Measurements from ENCODE around the gene TRAPPC2. TPM values are rescaled to one million over a fixed set of nuclear protein-coding genes. Genes with fewer than 3 reads are reported as not detected.

The TRAPPC2 gene
- total RNA-seq, 1 donor from 2014 or later, result 12.4 TPM

DNA sequence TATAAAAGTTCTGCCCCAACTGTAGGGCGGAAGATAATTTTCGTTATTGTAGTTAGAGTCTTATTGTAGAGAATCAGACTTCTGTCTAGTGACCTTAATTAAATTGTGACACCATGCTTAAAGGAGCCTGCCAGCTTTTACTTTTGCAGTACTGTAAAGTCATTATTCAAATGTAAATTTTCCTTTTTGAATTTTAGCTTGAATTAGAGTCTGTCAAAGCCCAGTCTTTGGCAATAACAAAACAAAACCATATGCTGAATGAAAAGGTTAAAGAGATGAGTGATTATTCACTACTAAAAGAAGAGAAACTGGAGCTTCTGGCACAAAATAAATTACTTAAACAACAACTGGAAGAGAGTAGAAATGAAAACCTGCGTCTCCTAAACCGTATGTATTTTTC is 22.0 kb upstream of the TRAPPC2 start:
- no peak overlapping the region for H3K27ac Mint-ChIP-seq (ENCODE audit: unreplicated experiment)
- peaks cover 4% of the 10 kb centered on the region for H3K36me3 Mint-ChIP-seq (ENCODE audit: low read depth, unreplicated experiment)
- no peaks in the 10 kb centered on the region for H3K9me3 Mint-ChIP-seq (ENCODE audit: unreplicated experiment)
- DNase-seq (ENCODE audit: low spot score), result no peak
- TF ChIP-seq, protein P1, sequence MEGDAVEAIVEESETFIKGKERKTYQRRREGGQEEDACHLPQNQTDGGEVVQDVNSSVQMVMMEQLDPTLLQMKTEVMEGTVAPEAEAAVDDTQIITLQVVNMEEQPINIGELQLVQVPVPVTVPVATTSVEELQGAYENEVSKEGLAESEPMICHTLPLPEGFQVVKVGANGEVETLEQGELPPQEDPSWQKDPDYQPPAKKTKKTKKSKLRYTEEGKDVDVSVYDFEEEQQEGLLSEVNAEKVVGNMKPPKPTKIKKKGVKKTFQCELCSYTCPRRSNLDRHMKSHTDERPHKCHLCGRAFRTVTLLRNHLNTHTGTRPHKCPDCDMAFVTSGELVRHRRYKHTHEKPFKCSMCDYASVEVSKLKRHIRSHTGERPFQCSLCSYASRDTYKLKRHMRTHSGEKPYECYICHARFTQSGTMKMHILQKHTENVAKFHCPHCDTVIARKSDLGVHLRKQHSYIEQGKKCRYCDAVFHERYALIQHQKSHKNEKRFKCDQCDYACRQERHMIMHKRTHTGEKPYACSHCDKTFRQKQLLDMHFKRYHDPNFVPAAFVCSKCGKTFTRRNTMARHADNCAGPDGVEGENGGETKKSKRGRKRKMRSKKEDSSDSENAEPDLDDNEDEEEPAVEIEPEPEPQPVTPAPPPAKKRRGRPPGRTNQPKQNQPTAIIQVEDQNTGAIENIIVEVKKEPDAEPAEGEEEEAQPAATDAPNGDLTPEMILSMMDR (IDR thresholded peaks at IDR 0.05; ENCODE audit: unreplicated experiment), result no peak
- no peaks in the 10 kb centered on the region for H3K4me1 Mint-ChIP-seq (ENCODE audit: unreplicated experiment)
- no peak overlapping the region for H3K4me3 Mint-ChIP-seq (ENCODE audit: unreplicated experiment)
- no peaks in the 10 kb centered on the region for H3K27me3 Mint-ChIP-seq (ENCODE audit: unreplicated experiment)

DNA sequence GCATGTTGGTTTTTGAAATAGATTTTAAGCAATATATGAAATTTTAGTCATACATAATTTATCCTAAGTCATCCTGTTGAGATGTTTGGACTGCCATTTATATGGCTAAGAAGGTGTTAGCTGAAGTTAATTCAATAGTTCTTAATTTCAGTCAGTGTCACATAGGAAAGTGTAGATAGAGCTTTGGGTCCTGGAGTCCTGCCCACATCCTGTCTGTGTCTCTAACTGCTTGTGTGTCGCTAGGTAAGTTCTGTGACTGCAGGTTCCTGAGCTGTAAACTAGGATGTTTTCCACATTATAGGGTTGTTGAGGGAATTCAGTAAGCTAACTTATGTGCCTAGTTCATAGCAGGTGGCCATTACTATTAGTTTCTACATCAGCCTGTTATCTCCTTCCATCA is 20.8 kb upstream of the TRAPPC2 start:
- H3K27ac Mint-ChIP-seq (ENCODE audit: unreplicated experiment), result no peak overlapping the region
- H3K4me1 Mint-ChIP-seq (ENCODE audit: unreplicated experiment), result no peaks in the 10 kb centered on the region
- TF ChIP-seq, protein P1 (IDR thresholded peaks at IDR 0.05; ENCODE audit: unreplicated experiment), result no peak
- no peaks in the 10 kb centered on the region for H3K9me3 Mint-ChIP-seq (ENCODE audit: unreplicated experiment)
- H3K27me3 Mint-ChIP-seq (ENCODE audit: unreplicated experiment), result no peaks in the 10 kb centered on the region
- DNase-seq (ENCODE audit: low spot score), result no peak
- peaks cover 4% of the 10 kb centered on the region for H3K36me3 Mint-ChIP-seq (ENCODE audit: low read depth, unreplicated experiment)
- H3K4me3 Mint-ChIP-seq (ENCODE audit: unreplicated experiment), result no peak overlapping the region

DNA sequence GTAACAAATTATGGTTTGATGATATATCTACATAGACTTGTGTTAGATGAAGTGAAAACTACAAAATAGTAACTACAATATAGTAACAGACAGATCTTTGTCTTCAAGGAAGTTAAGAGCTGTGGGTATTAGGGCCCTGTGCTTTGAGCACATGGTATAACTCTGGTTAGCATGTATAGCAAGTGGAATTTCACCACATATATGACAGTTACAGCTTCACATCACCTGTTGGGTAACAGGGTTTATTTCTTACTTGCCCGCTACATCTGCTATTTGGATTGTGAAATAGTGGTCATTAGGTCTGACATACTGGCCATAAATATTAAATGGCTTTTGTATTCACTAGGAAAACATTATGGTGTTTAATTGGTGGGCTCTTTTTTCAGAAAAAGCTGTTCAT is 20.3 kb upstream of the TRAPPC2 start:
- Mint-ChIP-seq H3K36me3 (ENCODE audit: low read depth, unreplicated experiment) (peaks cover 4% of the 10 kb centered on the region), H3K27me3 (ENCODE audit: unreplicated experiment) (no peaks in the 10 kb centered on the region), H3K4me3 (ENCODE audit: unreplicated experiment) (no peak overlapping the region), H3K9me3 (ENCODE audit: unreplicated experiment) (no peaks in the 10 kb centered on the region), H3K27ac (ENCODE audit: unreplicated experiment) (no peak overlapping the region), H3K4me1 (ENCODE audit: unreplicated experiment) (no peaks in the 10 kb centered on the region)
- no peak for DNase-seq (ENCODE audit: low spot score)
- TF ChIP-seq, protein P1 (IDR thresholded peaks at IDR 0.05; ENCODE audit: unreplicated experiment), result no peak

DNA sequence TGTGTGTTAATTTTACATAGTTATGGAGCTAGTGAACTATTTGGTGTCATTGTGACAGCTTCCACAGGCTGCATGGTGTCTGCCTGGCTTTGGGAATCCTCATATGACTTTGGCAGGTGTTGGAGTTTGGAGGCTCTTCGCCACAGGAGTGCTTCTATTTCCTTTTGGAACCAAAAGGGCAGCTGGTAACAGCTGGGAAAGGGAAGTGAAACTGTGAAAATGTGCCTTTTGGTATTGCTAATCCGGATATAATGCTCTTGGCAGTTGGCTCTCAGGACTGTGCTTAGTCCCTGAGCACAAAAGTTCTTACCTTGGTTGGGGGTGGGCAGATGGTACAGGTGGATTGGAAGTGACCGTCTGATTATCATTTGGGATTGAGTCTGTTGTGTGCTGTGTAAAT is 18.2 kb upstream of the TRAPPC2 start:
- Mint-ChIP-seq H3K36me3 (ENCODE audit: low read depth, unreplicated experiment) (no peaks in the 10 kb centered on the region), H3K27me3 (ENCODE audit: unreplicated experiment) (no peaks in the 10 kb centered on the region), H3K9me3 (ENCODE audit: unreplicated experiment) (no peaks in the 10 kb centered on the region), H3K4me3 (ENCODE audit: unreplicated experiment) (no peak overlapping the region), H3K27ac (ENCODE audit: unreplicated experiment) (no peak overlapping the region), H3K4me1 (ENCODE audit: unreplicated experiment) (no peaks in the 10 kb centered on the region)
- no peak for DNase-seq (ENCODE audit: low spot score)
- TF ChIP-seq, protein P1 (IDR thresholded peaks at IDR 0.05; ENCODE audit: unreplicated experiment), result no peak

DNA sequence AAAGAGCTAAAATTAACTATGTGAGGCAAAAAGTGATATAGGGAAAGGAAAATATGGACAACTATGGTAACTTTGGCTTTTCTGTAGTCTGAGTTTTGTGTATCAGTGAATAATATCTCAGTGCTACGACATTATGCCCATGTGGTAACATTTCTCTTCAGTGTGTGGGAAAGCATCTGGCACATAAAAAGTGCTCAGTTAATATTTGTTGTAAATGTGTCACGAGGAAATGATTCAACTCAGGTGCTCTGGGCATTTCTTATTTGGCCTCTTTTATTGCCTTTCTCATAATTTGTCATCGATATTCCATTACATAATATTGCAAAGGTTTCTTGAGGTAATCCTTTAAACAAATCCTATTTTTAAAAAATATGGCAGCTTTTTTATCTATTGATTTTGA is 17.7 kb upstream of the TRAPPC2 start:
- Mint-ChIP-seq H3K27me3 (ENCODE audit: unreplicated experiment) (no peaks in the 10 kb centered on the region), H3K9me3 (ENCODE audit: unreplicated experiment) (no peaks in the 10 kb centered on the region), H3K4me3 (ENCODE audit: unreplicated experiment) (no peak overlapping the region), H3K4me1 (ENCODE audit: unreplicated experiment) (no peaks in the 10 kb centered on the region), H3K36me3 (ENCODE audit: low read depth, unreplicated experiment) (no peaks in the 10 kb centered on the region), H3K27ac (ENCODE audit: unreplicated experiment) (no peak overlapping the region)
- no peak for DNase-seq (ENCODE audit: low spot score)
- TF ChIP-seq, protein P1 (IDR thresholded peaks at IDR 0.05; ENCODE audit: unreplicated experiment), result no peak

Data from endothelial cell (in vitro differentiated cells).